GM19023 (cell line): ENCODE results near the gene AGL.
"Not testable (repeated sequence)": the region's sequence is repeated elsewhere in the genome, so short reads cannot be mapped to it uniquely, and the experiment has no call there.

Experiments
- ATAC-seq: cut with Tn5 transposase; IDR thresholded peaks from one replicate; pipeline ENCODE4 v1.9.1; 2021; ENCODE audit warnings: mild to moderate bottlenecking, moderate library complexity; ENCODE audit not compliant: unreplicated experiment

AGL gene

GRCh38 chr1:99936071-99936470 is 85.9 kb downstream of the AGL start:
- no peak for ATAC-seq

GRCh38 chr1:99942723-99943122 is 92.6 kb downstream of the AGL start:
- ATAC-seq = no peak

DNA sequence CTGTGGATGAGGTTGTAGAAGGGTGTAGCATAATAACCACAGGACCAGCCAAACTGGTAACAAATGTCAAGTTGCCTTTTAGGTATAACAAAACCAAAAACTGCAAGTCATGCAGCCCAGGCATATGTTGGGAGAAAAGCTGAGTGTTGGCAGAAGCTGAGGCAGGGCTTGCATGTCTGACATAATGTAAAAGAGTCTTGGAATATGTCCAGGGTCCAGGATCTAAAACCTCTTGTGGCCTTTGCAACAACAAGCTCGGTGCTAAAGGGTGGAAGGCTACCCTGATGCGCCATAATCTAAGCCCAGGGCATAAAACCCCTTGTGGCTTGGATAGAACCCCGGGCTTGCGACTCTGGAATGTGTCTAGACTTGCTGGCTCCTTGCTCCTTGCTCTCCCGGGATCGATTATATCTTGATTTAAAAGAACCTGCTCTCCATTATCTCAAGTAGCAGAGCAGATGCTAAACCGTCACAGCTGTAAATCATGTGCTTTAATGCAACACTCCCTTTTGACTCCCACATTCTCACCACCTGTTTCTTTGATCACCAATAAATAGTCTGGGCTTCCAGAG is 93.1 kb downstream of the AGL start:
- ATAC-seq = no peak

GRCh38 chr1:99944192-99944591 is 94.0 kb downstream of the AGL start:
- ATAC-seq = no peak

DNA sequence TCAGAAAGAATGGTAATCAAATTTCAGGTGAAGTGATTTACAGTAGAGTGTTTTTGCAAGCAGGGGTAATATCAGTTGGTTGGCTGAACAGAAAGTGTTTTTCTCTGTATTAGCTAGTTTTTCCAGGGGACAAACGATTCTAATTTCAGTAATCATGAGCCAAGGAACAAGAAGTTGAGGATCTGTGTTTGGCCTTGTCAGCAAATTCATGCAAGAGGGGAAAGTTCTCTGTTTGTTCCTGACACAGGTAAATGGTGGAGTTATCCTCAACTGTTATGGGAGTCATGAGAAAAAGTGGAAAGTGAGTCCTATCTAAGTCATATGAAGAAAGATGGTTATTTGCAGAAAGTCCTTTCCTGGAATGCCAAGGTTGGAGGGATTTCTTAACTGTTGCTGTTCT is 95.0 kb downstream of the AGL start:
- no peak for ATAC-seq

- no peak for ATAC-seq
Measured at GRCh38 chr1:99950486-99950885, 100.3 kb downstream of the AGL start.

DNA sequence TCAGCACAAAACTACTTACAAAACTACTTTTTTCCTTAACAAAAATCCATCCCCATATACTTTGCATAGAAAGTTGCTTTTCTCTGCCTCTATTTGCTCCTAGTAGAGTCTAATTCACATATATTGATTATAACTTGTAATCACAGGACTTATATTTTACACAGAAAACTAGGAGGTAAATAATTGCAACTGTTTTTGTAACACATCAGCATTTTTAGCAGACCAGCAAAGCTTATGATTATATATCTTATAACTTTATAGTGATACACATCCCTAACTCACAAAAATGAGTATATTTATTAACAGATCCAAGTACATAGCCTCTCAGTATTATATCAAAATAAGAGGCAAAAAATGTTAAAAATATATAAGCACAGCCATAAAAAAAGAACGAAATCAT is 102.4 kb downstream of the AGL start:
- ATAC-seq = no peak

- ATAC-seq = no peak
Measured at GRCh38 chr1:99955375-99955774, 105.2 kb downstream of the AGL start.

DNA sequence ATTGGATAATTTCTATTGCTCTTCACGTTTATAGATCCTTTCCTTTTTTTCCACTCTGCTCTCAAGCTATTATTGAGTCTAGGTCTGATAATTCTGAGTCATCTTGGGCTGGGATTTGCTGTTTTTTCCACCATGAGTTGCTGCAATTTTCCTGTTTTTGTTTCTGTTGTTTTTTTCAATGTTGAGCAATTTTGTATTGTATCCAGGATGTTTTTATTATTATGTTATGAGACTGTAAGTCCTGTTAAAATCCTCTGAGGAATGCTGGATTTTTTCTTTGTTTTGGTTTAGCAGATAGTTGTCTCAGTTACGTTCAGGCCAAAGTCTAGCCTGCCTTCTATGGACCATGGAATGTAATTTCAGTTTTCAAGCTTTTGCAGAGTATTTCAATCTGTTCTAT is 106.6 kb downstream of the AGL start:
- ATAC-seq = no peak

- no peak for ATAC-seq
Measured at GRCh38 chr1:99957818-99958217, 107.7 kb downstream of the AGL start.

DNA sequence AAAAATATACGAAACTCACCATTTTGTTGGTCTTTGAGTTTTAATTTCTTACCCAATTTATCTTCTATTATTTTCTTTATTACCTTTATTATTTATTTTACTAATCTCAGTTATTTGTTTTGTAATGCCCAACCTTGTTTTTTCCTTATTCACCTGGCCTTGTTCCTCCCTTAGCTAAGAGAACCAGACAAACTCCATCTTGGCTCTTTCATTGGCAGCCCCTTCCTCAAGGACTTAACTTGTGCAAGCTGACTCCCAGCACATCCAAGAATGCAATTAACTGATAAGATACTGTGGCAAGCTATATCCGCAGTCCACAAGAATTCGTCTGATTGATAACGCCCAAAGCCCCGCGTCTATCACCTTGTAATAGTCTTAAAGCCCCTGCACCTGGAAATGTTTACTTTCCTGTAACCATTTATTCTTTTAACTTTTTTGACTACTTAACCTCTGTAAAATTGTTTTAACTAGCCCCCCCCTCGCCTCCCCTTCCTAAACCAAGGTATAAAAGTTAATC is 109.1 kb downstream of the AGL start:
- not testable (repeated sequence) for ATAC-seq

DNA sequence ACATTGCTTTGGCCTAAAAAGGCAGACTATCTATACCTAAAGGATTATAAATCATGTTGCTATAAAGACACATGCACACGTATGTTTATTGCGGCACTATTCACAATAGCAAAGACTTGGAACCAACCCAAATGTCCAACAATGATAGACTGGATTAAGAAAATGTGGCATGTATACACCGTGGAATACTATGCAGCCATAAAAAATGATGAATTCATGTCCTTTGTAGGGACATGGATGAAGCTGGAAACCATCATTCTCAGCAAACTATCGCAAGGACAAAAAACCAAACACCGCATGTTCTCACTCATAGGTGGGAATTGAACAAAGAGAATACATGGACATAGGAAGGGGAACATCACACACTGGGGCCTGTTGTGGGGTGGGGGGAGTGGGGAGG is 110.1 kb downstream of the AGL start:
- ATAC-seq = not testable (repeated sequence)

DNA sequence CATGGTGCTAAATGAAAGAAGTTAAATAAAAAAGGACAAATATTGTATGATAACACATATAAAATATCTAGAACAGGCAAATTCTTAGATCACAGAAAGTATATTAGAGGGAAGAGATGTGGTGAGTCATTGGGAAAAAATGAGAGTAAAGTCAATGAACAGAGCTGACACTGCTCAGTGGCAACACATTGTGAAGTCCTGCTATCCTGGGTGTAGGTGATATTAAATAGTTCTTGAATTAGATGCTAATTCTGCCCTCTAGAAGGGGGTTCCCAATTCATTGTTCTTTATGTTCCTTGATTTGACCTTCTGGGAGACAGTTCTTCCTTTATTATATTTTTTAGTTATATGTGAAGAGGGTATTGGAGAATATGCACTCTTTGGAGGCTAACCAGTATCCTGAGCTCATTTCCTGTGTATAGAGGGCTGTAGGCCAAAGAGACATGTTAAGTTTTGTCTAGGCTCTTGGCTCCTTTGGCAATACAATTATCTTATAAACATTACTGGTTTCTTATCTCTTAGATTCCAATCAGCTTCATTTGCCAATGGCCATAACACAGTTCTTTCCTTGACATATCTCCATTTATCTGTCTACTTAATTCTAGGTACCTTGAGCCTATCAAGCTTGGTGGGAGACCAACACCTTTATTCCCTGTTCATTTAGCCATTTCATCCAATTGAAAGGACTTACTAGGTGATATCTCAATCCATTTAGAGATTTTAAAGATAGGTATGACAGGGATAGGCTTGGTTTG is 113.1 kb downstream of the AGL start:
- ATAC-seq = no peak

DNA sequence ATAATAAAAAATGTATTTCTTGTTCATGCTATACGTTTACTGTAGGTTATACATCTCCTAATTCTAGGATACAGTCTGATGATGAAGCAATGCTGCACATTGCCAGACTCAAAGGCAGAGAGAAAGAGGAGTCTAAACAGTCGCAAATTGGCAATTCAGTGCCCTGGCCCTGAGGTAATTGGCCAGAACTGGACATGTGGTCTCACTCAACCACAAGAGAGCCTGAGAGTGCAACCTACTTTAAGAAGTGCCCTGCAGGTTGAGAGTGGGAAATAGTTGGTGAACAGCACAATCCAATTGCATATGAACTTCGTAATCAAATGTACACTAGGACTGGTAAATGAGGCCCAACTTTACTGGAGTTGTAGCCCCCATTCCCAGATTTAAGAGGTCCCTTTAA is 114.6 kb downstream of the AGL start:
- ATAC-seq = no peak

- no peak for ATAC-seq
Measured at GRCh38 chr1:99965646-99966375, 115.7 kb downstream of the AGL start.

- ATAC-seq = no peak
Measured at GRCh38 chr1:99968214-99968613, 118.1 kb downstream of the AGL start.

GRCh38 chr1:99969260-99969728 is 119.1 kb downstream of the AGL start:
- peak; percentile 19 for ATAC-seq

GRCh38 chr1:99969729-99970621 is 119.8 kb downstream of the AGL start, which contains the start of gene SLC35A3:
Gene SLC35A3 (plus strand): TSS chr1:99969996. CDS start chr1:99993555, 23,559 bp downstream.
- ATAC-seq = peak; percentile 92

DNA sequence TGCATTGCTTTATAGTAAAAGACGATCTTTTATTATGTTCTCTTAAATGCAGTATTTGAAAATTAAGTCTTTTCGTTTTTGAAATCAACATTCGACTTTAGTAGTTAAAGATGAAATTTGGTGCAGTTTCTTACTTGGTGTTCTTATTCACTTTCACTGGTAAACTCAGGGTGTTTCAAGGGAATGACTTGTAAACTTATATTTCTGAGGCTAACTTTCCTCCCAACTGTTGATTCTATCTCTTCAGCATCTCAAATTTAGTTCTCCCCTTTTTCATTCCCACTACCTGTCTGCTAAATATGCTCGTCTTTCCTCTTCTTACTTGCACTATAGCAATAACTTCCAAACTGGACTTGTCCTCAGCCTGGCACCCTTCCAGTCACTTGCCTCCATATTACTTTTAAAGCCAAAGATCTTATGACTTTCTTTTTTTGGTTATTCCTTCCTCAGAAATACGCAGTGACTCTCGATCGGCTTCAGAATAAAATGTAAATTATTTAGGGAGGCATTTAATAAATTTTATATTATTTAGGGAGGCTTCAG is 120.6 kb downstream of the AGL start:
- no peak for ATAC-seq

GRCh38 chr1:99972066-99972465 is 121.9 kb downstream of the AGL start:
- not testable (repeated sequence) for ATAC-seq
